Small intestine (tissue), 7 donors: ENCODE results near the gene NSUN2. TPM values are rescaled to one million over a fixed set of nuclear protein-coding genes. Genes with fewer than 3 reads are reported as not detected.
A peak's percentile ranks its signal among the peaks of the same experiment; 100 is the strongest.

Experiments used
- DNase-seq, 2 donors: peaks; one replicate each; pipeline versions ENCODE4 v3.0.0 to v3.0.0-alpha.2; 2013
- FAIRE-seq: peaks from 2 replicates; lab custom pipeline; 2012; peaks lifted over from hg19 to GRCh38; lab: Jason Lieb, UNC
- H3K27ac ChIP-seq, 3 donors: one replicate each; pipeline ENCODE4 v1.5.1; 2013; ENCODE audit warnings: low read length in 2 of 3, mild to moderate bottlenecking in 2 of 3, control low read depth in 1 of 3, inconsistent platforms in 1 of 3, low read depth in 1 of 3, moderate library complexity in 1 of 3
- H3K27me3 ChIP-seq, 3 donors: one replicate each; pipeline ENCODE4 v1.6.1; 2013; ENCODE audit warnings: low read length in 3 of 3, inconsistent platforms in 1 of 3; ENCODE audit not compliant: control insufficient read depth in 3 of 3, insufficient read depth in 3 of 3
- H3K36me3 ChIP-seq, 3 donors: one replicate each; pipeline ENCODE4 v1.6.1; 2013; ENCODE audit warnings: low read length in 3 of 3, inconsistent platforms in 1 of 3, low read depth in 1 of 3, mild to moderate bottlenecking in 1 of 3, moderate library complexity in 1 of 3; ENCODE audit not compliant: control insufficient read depth in 3 of 3, insufficient read depth in 2 of 3
- H3K4me1 ChIP-seq, 3 donors: one replicate each; pipeline ENCODE4 v1.6.1; 2013; ENCODE audit warnings: low read length in 2 of 3, inconsistent platforms in 1 of 3, low read depth in 1 of 3, mild to moderate bottlenecking in 1 of 3, moderate library complexity in 1 of 3; ENCODE audit not compliant: control insufficient read depth in 3 of 3, insufficient read depth in 2 of 3
- H3K4me3 ChIP-seq, 3 donors: one replicate each; pipeline ENCODE4 v1.5.1; 2013; ENCODE audit warnings: low read length in 3 of 3, control low read depth in 1 of 3, inconsistent platforms in 1 of 3, low read depth in 1 of 3, mild to moderate bottlenecking in 1 of 3, moderate library complexity in 1 of 3
- H3K9me3 ChIP-seq, 2 donors: one replicate each; pipeline ENCODE4 v1.6.1; 2013; ENCODE audit warnings: low read depth in 1 of 2, low read length in 1 of 2; ENCODE audit not compliant: control insufficient read depth in 2 of 2, insufficient read depth in 1 of 2
- WGBS, 3 donors: extraction: QIAGEN DNeasy Blood & Tissue Kit; methylation state at CpG; one replicate each; pipeline ENCODE4 v1.1.7; 2013; 5-methylcytosine and 5-hydroxymethylcytosine counted together
- polyA plus RNA-seq, 4 donors: library from polyadenylated mRNA; stranded (reverse) in 3 of 4; unstranded in 1 of 4; fragments of 200-250 nt in 3 of 4; fragments of 120-200 nt in 1 of 4; gene quantifications; one replicate each; pipeline versions ENCODE4 v1.2.1 to v1.2.3, GENCODE V29; 2013
- donor health status: healthy with polysubstance abuse.
- donor health status: control.
- donor health status: control.
- donor health status: Bipolar disorder and iron deficiency.
- donor health status: healthy.

Gene NSUN2
- polyA plus RNA-seq, 4 donors: 36.5 to 74.8 (median 43.8) TPM

- Histone ChIP-seq H3K27me3 (no peaks in the 10 kb centered on the region), H3K27ac (no peak overlapping the region), H3K36me3 (no peaks in the 10 kb centered on the region), H3K4me1 (no peaks in the 10 kb centered on the region), H3K4me3 (no peak overlapping the region), H3K9me3 (no peaks in the 10 kb centered on the region)
- DNase-seq (no peak), FAIRE-seq (no peak)
- 83 to 89% (median 85%) methylated on average over 1 of the region's 1 CpG for WGBS, 3 donors
These were observed 9.8 kb upstream of the NSUN2 start for GRCh38 chr5:6642655-6643054.

DNA sequence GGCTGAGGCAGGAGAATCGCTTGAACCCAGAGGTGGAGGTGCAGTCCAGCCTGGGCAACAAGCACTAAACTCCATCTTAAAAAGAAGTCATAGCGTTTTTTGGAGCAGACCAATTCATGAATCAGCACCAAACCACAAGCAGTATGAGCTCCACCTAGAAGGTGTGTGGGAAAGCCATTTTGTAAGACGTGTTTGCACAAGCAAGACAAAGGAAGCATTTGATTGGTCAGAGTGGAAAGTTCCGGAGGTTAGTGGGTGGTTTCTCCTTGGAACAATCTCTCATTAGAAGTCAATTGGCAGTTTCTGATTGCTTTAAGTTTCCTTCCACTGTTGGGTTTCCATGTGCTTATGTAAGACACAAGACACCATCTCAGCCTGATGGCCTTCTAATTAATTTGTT lies 5.4 kb upstream of the NSUN2 start:
- Histone ChIP-seq H3K4me1 (peaks cover 0 to 2% (median 2%) of the 10 kb centered on the region in 3 donors), H3K27ac (no peak overlapping the region)

DNA sequence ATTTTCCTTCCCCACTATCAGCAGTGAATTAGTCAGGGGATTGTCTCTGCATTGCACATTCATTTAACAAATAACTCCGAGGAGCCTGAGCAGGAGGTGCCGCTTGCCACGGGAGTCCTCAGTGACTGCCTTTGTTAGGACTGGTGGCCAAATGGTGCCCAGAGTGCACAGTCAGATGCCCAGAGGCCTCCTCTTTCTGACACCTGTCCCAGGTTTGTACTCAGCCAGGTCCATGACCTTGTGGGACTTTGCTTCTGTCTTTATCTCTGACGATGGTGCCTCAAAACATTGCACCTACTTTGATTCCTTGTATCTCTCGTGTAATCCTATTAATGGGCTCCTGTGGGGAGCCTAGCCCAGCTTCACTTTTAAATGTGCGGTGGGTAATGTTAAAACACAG lies 4.7 kb upstream of the NSUN2 start:
- Histone ChIP-seq H3K27ac (no peak overlapping the region), H3K9me3 (no peaks in the 10 kb centered on the region), H3K27me3 (no peaks in the 10 kb centered on the region), H3K36me3 (peaks cover 0 to 3% (median 0%) of the 10 kb centered on the region in 3 donors), H3K4me1 (peaks cover 0 to 2% (median 2%) of the 10 kb centered on the region in 3 donors), H3K4me3 (no peak overlapping the region)
- FAIRE-seq (no peak), DNase-seq (peak in 1 of 2 donors; percentile 7)
- WGBS, 3 donors: 68 to 87% (median 70%) methylated on average over 6 of the region's 6 CpGs

More for the DNA sequence above, 5.4 kb upstream of the NSUN2 start:
- WGBS, 3 donors: 75 to 91% (median 88%) methylated on average over 4 of the region's 4 CpGs
- FAIRE-seq (no peak), DNase-seq (no peak)
- no peaks in the 10 kb centered on the region for H3K9me3 ChIP-seq
- H3K4me3 ChIP-seq: no peak overlapping the region
- peaks cover 0 to 3% (median 0%) of the 10 kb centered on the region in 3 donors for H3K36me3 ChIP-seq
- H3K27me3 ChIP-seq: no peaks in the 10 kb centered on the region

DNA sequence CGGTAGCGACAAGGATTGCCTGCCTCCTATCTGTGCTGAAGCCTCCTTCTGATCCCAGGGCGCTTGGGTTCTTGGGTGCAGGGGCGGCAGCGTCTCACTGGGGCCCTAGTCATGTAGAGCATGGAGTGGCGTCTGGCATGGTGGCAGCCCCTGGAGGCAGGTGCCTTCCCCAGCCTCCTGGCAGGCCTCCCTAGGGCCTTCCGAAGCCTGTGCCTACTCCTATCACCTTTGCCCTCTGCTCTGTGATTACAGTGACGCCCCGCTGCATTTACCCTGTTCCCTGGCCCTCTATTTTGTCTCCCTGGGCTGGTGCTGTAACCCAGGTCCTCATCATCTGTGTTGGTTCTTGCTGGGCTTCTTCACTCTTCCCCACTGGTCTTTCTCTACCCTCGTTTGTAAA lies 4.2 kb upstream of the NSUN2 start:
- FAIRE-seq (no peak), DNase-seq (no peak)
- Histone ChIP-seq H3K27me3 (no peaks in the 10 kb centered on the region), H3K4me3 (no peak overlapping the region), H3K9me3 (no peaks in the 10 kb centered on the region), H3K4me1 (peaks cover 0 to 4% (median 2%) of the 10 kb centered on the region in 3 donors), H3K36me3 (peaks cover 0 to 3% (median 0%) of the 10 kb centered on the region in 3 donors), H3K27ac (no peak overlapping the region)
- 86 to 92% (median 86%) methylated on average over 9 to 10 of the region's 10 CpGs for WGBS, 3 donors

- H3K27ac ChIP-seq: no peak overlapping the region
- no peak for FAIRE-seq
These were observed 3.4 kb upstream of the NSUN2 start for GRCh38 chr5:6636293-6636692.

DNA sequence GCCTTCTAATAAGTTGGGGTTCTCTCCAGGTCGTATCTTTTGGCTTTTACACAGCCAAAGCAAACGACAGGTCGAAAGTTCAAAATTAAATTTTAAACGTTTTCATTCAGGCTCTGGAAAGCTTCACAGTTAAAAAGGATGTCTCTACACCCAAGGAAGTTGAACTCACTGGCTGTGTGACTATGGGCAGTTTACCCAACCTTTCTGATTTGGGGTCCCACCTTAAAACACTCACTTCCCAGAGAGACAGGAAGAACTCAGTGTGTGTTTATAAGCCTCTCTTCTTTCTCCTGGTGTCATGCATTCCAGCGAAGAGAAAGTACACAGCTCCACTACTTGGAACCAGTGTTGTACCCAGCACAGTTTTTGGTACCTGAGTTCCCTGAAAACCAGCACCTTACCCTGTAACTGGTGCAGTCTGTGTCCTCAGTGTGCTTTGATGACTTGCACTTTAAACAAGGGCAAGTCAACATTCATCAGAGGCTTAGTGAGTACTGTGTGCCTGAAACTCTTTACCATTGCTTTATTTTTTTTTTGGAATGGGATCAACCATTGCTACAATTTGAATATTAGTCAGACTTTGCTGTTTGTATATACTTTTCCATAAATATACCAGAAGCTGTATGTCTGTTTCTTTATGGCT lies 2.1 kb upstream of the NSUN2 start:
- H3K27ac ChIP-seq: no peak overlapping the region
- peaks cover 0 to 8% (median 0%) of the 10 kb centered on the region in 3 donors for H3K36me3 ChIP-seq
- 36 to 63% (median 43%) methylated on average over 5 of the region's 5 CpGs for WGBS, 3 donors
- no peak for FAIRE-seq
- no peak overlapping the region for H3K4me3 ChIP-seq
- DNase-seq: no peak
- H3K4me1 ChIP-seq: peaks cover 0 to 4% (median 2%) of the 10 kb centered on the region in 3 donors
- no peaks in the 10 kb centered on the region for H3K27me3 ChIP-seq
- no peaks in the 10 kb centered on the region for H3K9me3 ChIP-seq

More at GRCh38 chr5:6636293-6636692, 3.4 kb upstream of the NSUN2 start:
- Histone ChIP-seq H3K4me1 (peaks cover 0 to 4% (median 2%) of the 10 kb centered on the region in 3 donors), H3K4me3 (no peak overlapping the region), H3K27me3 (no peaks in the 10 kb centered on the region), H3K36me3 (peaks cover 0 to 4% (median 0%) of the 10 kb centered on the region in 3 donors), H3K9me3 (no peaks in the 10 kb centered on the region)
- DNase-seq: no peak
- WGBS, 3 donors: 46 to 73% (median 68%) methylated on average over 5 of the region's 5 CpGs

- peaks cover 0 to 4% (median 2%) of the 10 kb centered on the region in 3 donors for H3K4me1 ChIP-seq
- no peak for DNase-seq
- WGBS, 3 donors: 15 to 16% (median 15%) methylated on average over 6 of the region's 6 CpGs
- H3K27me3 ChIP-seq: no peaks in the 10 kb centered on the region
- no peaks in the 10 kb centered on the region for H3K9me3 ChIP-seq
- FAIRE-seq: no peak
- peak overlapping the region in 2 of 3 donors; percentile 89 to 91 for H3K4me3 ChIP-seq
- H3K27ac ChIP-seq: no peak overlapping the region
- H3K36me3 ChIP-seq: peaks cover 0 to 12% (median 2%) of the 10 kb centered on the region in 3 donors
These were observed 1.5 kb upstream of the NSUN2 start for GRCh38 chr5:6634306-6634705.

DNA sequence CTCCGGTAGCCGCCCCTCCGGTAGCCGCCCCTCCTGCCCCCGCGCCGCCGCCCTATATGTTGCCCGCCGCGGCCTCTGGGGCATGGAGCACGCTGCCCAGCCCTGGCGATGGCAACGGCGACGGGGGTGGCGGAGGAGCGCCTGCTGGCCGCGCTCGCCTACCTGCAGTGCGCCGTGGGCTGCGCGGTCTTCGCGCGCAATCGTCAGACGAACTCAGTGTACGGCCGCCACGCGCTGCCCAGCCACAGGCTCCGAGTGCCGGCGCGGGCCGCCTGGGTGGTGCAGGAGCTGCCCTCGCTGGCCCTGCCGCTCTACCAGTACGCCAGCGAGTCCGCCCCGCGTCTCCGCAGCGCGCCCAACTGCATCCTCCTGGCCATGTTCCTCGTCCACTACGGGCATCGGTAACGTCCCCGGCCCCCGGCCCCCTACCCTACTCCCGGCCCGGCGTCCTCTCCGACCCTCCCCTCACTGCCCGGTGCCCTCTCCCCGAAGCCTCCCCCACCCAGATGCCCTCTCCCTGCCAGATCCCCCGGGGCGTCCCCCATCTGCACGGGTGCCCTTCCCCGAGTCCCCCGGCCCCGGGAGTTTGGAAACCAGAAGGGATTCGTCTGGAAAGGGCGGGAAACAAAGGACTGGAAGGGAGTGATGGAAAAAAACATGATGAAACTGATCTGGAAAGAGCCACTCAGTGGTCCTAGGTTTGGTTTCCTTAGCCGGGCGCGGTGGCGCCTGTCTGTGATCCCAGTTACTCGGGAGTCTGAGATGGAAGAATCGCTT lies 813 bp upstream of the NSUN2 start:
- peaks cover 0 to 13% (median 2%) of the 10 kb centered on the region in 3 donors for H3K36me3 ChIP-seq
- peak overlapping the region; percentile 71 to 98 (median 96) for H3K27ac ChIP-seq
- FAIRE-seq (no peak), DNase-seq (peak in 1 of 2 donors; percentile 18)
- H3K4me3 ChIP-seq: peak overlapping the region; percentile 89 to 97 (median 91)
- 1 to 2% (median 1%) methylated on average over 41 to 75 of the region's 75 CpGs for WGBS, 3 donors
- no peaks in the 10 kb centered on the region for H3K27me3 ChIP-seq
- H3K4me1 ChIP-seq: peaks cover 0 to 4% (median 2%) of the 10 kb centered on the region in 3 donors
- no peaks in the 10 kb centered on the region for H3K9me3 ChIP-seq
